ENCODE results near the gene GANC.

DNA sequence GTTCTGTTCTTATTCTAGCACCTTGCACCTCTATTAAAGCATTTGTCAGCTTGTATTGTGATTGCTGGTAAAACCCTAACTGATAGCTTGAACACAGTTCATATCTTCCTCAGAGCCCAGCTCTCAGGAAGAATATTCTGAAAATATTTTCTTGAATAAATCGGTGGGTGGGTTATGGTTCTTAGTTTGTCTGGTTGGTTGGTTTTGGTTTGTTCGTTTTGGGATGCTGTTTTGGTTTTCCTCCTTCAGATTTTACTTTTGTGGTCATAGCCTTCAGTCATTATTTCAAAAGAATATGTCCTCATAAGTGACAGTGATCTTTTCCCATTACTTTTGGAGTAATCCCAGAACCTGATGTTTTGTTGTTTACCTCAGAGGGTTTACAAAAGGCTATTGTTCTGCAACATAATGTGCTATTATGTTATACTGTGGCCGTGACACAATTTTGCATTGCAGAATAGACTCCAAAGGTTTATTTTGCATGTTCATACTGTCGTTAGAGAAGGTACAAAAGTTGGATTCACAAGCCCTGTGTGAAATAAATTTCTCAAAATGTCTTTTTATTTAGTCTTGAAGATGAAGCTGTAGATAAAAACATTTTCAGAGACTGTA lies 2.9 kb downstream of the GANC start:
- TF ChIP-seq POLR2AphosphoS5 (IDR thresholded peaks at IDR 0.05; ENCODE audit: low read depth, low read length) (no peak), TAF1 (IDR thresholded peaks at IDR 0.05; ENCODE audit: borderline replicate concordance, insufficient read depth, low read length) (no peak), SIN3A (IDR thresholded peaks at IDR 0.05; ENCODE audit: borderline replicate concordance, insufficient read depth, low read length) (no peak), FOXP2 (optimal IDR thresholded peaks at IDR 0.05; ENCODE audit: borderline replicate concordance, extremely low read depth, extremely low read length, insufficient read depth) (no peak)
- TF ChIP-seq, protein P1, sequence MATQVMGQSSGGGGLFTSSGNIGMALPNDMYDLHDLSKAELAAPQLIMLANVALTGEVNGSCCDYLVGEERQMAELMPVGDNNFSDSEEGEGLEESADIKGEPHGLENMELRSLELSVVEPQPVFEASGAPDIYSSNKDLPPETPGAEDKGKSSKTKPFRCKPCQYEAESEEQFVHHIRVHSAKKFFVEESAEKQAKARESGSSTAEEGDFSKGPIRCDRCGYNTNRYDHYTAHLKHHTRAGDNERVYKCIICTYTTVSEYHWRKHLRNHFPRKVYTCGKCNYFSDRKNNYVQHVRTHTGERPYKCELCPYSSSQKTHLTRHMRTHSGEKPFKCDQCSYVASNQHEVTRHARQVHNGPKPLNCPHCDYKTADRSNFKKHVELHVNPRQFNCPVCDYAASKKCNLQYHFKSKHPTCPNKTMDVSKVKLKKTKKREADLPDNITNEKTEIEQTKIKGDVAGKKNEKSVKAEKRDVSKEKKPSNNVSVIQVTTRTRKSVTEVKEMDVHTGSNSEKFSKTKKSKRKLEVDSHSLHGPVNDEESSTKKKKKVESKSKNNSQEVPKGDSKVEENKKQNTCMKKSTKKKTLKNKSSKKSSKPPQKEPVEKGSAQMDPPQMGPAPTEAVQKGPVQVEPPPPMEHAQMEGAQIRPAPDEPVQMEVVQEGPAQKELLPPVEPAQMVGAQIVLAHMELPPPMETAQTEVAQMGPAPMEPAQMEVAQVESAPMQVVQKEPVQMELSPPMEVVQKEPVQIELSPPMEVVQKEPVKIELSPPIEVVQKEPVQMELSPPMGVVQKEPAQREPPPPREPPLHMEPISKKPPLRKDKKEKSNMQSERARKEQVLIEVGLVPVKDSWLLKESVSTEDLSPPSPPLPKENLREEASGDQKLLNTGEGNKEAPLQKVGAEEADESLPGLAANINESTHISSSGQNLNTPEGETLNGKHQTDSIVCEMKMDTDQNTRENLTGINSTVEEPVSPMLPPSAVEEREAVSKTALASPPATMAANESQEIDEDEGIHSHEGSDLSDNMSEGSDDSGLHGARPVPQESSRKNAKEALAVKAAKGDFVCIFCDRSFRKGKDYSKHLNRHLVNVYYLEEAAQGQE (IDR thresholded peaks at IDR 0.05; ENCODE audit: insufficient read depth in 1 of 2, low read depth in 2 of 2, low read length in 2 of 2), result no peak
